Astrocyte of the spinal cord (primary cell): ENCODE data around the gene TULP4.

Experiments used
- DNase-seq: peaks from one replicate; pipeline ENCODE4 v3.0.0; 2011; ENCODE audit warnings: low read depth, low spot score
- H3K4me3 ChIP-seq: 2 replicates; pipeline ENCODE4 v1.5.1; 2011; ENCODE audit warnings: low read depth, mild to moderate bottlenecking, low read length, moderate library complexity
- in situ Hi-C: cut with HindIII; loops from 2 replicates; pipeline ENCODE4 v1.10.0; 2017; ENCODE audit warnings: low sequenced_read_pairs
- TF ChIP-seq, protein P1 (sequence below): IDR thresholded peaks from 2 replicates; pipeline ENCODE4 v1.5.1; 2012; ENCODE audit warnings: low read depth, mild to moderate bottlenecking, low read length, inconsistent platforms

The TULP4 gene

DNA sequence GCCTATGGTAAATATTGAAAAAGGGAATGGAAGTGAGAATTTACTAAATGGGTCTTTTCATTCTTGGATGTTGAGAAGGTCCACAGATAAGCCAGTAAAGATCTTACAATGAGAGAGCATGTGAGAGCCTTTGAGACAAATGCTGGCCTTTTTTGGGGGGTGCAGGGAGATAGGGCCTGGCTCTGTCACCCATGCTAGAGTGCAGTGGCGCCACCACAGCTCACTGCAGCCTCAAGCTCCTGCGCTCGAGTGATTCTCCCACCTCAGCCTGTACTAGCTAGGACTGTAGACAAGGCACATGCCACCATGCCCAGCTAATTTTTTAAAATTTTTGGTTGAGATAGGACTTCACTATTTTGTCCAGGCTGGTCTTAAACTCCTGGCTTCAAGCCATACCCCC, 184.4 kb downstream of the TULP4 start:
- TF ChIP-seq, protein P1, sequence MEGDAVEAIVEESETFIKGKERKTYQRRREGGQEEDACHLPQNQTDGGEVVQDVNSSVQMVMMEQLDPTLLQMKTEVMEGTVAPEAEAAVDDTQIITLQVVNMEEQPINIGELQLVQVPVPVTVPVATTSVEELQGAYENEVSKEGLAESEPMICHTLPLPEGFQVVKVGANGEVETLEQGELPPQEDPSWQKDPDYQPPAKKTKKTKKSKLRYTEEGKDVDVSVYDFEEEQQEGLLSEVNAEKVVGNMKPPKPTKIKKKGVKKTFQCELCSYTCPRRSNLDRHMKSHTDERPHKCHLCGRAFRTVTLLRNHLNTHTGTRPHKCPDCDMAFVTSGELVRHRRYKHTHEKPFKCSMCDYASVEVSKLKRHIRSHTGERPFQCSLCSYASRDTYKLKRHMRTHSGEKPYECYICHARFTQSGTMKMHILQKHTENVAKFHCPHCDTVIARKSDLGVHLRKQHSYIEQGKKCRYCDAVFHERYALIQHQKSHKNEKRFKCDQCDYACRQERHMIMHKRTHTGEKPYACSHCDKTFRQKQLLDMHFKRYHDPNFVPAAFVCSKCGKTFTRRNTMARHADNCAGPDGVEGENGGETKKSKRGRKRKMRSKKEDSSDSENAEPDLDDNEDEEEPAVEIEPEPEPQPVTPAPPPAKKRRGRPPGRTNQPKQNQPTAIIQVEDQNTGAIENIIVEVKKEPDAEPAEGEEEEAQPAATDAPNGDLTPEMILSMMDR = no peak
- no peak overlapping the region for H3K4me3 ChIP-seq
- in situ Hi-C loops = no loop called here
- no peak for DNase-seq

DNA sequence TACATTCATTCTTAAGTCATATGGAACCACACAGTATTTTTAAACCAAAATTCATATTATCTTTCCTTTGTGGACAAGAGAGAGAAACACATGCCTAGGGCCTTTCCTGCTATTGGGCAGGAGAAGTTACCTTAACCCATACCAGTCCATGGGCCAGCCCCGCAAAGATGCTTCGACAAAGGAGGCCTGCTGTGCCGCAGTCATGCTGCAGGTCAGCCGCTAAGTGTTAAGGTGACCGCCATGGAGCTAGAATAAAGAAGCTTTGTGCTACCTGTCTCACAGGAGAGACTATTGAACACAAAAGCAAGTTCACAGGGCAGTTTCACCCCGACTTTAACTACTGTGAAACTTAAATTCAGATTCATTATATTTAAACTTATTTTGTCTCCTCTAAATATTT, 185.4 kb downstream of the TULP4 start:
- in situ Hi-C loops = no loop called here
- TF ChIP-seq, protein P1 = no peak
- no peak overlapping the region for H3K4me3 ChIP-seq
- no peak for DNase-seq

DNA sequence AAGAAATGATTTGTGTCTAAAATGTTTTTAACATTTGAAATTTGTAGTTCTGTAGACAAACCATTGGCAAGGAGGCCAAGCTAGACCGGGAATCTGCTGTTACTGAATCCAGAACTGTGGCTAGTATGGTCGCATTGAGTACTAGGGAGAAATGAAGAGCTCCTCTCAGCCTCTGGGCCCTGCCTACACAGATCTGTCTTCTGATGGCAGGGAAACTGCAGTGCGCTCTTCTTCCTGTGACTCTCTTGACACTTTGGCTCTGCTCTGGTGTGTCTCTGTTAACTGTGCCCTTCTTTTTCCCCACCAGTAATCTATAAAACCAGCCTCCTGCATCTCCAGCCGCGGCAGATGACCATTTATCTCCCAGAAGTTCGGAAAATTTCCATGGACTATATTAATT, 186.1 kb downstream of the TULP4 start:
- no peak for DNase-seq
- in situ Hi-C loops = no loop called here
- no peak overlapping the region for H3K4me3 ChIP-seq
- TF ChIP-seq, protein P1 = no peak

DNA sequence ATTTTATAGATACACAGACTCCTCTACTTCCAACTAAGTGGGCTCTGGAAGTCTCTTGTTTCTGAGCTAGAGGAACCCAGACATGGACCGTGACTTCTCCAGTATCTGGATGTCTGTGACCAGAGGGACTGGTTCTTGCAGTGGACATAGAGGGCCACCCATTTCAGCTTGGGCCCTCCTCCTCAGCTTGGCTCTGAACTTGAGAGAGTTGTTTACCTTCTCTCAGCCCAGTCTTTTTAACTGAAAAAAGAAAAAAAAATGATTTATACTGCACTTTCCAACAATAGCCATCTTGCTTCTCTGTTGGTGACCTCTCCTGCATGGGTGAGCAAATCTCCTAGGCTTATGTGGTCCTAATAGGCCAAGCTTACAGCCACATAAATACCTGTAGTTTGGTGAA, 187.3 kb downstream of the TULP4 start:
- in situ Hi-C loops = no loop called here
- TF ChIP-seq, protein P1 = no peak
- no peak overlapping the region for H3K4me3 ChIP-seq
- DNase-seq = no peak

DNA sequence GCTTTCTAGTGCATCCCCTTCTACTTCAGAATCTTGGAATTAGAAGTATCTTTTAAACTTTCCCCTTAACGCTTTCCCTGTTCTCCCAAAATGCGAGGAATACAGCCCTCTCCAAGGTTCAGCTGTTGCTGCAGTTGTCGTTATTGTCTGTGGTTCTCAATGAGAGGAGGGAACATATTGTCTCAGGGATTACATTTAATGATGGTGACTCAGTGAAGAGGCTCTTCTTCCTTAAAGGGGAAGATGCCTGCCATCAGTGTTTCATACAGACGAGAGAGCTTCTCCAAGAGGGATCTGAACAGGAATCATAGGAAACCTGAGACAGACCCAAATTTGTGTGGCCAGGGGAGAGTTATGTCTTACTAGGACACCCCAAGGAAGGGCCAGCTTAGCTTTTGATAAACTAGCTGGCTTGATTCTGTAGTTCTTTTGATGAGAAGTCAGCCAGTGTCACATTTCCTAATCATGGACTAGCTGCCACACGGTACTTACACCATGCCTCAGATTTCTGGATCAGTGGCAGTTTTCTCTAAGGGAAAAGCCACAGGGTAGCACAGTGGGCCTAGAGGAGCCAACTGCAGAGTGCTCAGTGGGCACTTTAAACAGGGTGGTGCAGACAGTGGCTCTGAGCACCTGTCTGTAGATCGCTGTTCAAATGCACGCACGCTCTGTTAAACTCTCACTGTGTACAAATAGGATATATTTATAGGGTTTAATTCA, 187.9 kb downstream of the TULP4 start:
- TF ChIP-seq, protein P1 = no peak
- in situ Hi-C loops = no loop called here
- DNase-seq = peak; percentile 54
- H3K4me3 ChIP-seq = no peak overlapping the region

DNA sequence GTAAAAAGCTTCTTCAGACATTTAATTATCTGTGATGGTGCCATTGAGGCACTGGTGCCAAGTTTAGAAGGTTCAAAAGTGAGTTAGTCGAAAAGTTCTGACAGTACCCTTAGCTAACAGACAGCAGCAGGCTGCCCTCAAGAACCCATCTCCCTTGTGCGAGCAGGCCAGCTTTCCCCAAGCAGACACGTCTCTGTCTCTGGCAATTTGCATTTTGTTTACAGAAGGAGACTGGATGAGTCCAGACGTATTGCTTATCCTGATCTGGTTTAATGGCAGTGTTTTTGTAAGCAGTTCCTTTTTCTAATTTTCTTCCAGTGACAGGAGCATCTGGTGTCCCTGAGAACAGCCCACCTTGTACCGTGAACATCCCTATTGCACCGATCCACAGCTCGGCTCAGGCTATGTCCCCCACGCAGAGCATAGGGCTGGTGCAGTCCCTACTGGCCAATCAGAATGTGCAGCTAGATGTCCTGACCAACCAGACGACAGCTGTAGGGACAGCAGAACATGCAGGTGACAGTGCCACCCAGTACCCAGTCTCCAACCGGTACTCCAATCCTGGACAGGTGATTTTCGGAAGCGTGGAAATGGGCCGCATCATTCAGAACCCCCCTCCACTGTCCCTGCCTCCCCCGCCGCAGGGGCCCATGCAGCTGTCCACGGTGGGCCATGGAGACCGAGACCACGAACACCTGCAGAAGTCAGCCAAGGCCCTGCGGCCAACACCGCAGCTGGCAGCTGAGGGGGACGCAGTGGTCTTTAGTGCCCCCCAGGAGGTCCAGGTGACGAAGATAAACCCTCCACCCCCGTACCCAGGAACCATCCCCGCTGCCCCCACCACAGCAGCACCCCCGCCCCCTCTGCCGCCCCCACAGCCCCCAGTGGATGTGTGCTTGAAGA, 189.3 kb downstream of the TULP4 start:
- no peak overlapping the region for H3K4me3 ChIP-seq
- DNase-seq = no peak
- TF ChIP-seq, protein P1 = no peak
- in situ Hi-C loops = no loop called here
